B cell (primary cell): ENCODE measurements around the gene PEX1. TPM values are rescaled to one million over a fixed set of nuclear protein-coding genes. Genes with fewer than 3 reads are reported as not detected.

Experiments used
- ATAC-seq: fragments of 200-7000 bp; cut with Tn5 transposase; one replicate; pipeline ENCODE4 v1.10.0; 2021; ENCODE audit warnings: low read depth, mild to moderate bottlenecking, moderate number of reproducible peaks, moderate library complexity
- CTCF ChIA-PET: fragments of 350-600 bp; sonication (Branson Sonifier 250); formaldehyde crosslinking; loops from one replicate; lab custom pipeline; 2021; ENCODE audit warnings: antibody characterized with exemption, inconsistent platforms; lab: Charles Lee
- POLR2A ChIA-PET: fragments of 350-600 bp; sonication (Branson Sonifier 250); formaldehyde crosslinking; loops from one replicate; lab custom pipeline; 2021; ENCODE audit warnings: antibody characterized with exemption; lab: Charles Lee
- DNase-seq: peaks from one replicate; pipeline ENCODE4 v3.0.0; 2013
- H2AFZ ChIP-seq: 2 replicates; pipeline ENCODE4 v1.6.1; 2012; ENCODE audit warnings: mild to moderate bottlenecking, low read depth, low read length; ENCODE audit not compliant: insufficient read depth, poor library complexity, severe bottlenecking
- H3K27ac ChIP-seq, 2 donors: 1 replicate in 1 of 2; 2 replicates in 1 of 2; pipeline ENCODE4 v1.5.1; 2012 to 2013; ENCODE audit warnings: low read length in 2 of 2, mild to moderate bottlenecking in 2 of 2, moderate library complexity in 1 of 2
- H3K27me3 ChIP-seq, 4 experiments: fragments of 200-600 bp in 1 of 4; sonication (generic) in 1 of 4; replicated peaks in 1 of 4; 1 replicate in 2 of 4; 2 replicates in 2 of 4; pipeline versions ENCODE4 v1.6.1 to v1.7.0; 2013 to 2016; ENCODE audit warnings: low read length in 3 of 4, mild to moderate bottlenecking in 2 of 4, mixed read lengths in 1 of 4, moderate library complexity in 1 of 4; ENCODE audit not compliant: insufficient read depth in 4 of 4, control insufficient read depth in 3 of 4; ENCODE audit errors: control extremely low read depth in 1 of 4
- H3K36me3 ChIP-seq, 2 experiments: replicated peaks in 1 of 2; 1 replicate in 1 of 2; 2 replicates in 1 of 2; pipeline versions ENCODE4 v1.6.1 to v1.7.1; 2013; ENCODE audit warnings: low read length in 1 of 2; ENCODE audit not compliant: insufficient read depth in 2 of 2, control insufficient read depth in 1 of 2; ENCODE audit errors: control extremely low read depth in 1 of 2, extremely low read depth in 1 of 2
- H3K4me1 ChIP-seq, 2 donors: fragments of 200-600 bp in 1 of 2; sonication (generic) in 1 of 2; 1 replicate in 1 of 2; 2 replicates in 1 of 2; pipeline versions ENCODE4 v1.5.1 to v1.6.1; 2013 to 2017; ENCODE audit warnings: low read length in 2 of 2; ENCODE audit not compliant: control insufficient read depth in 2 of 2, insufficient read depth in 2 of 2
- H3K4me2 ChIP-seq: replicated peaks from 2 replicates; pipeline ENCODE3; 2012; ENCODE audit warnings: mild to moderate bottlenecking, low read depth, low read length; ENCODE audit not compliant: poor library complexity, severe bottlenecking
- H3K4me3 ChIP-seq, 5 experiments: fragments of 200-600 bp in 1 of 5; sonication (generic) in 1 of 5; 1 replicate in 3 of 5; 2 replicates in 2 of 5; pipeline versions ENCODE4 v1.5.1 to v1.7.0; 2011 to 2016; ENCODE audit warnings: low read length in 4 of 5, mild to moderate bottlenecking in 4 of 5, low read depth in 2 of 5, control low read depth in 1 of 5, moderate library complexity in 1 of 5; ENCODE audit not compliant: insufficient read depth in 1 of 5; ENCODE audit errors: control extremely low read depth in 1 of 5, extremely low read depth in 1 of 5
- H3K79me2 ChIP-seq: fragments of 200-600 bp; sonication (generic); one replicate; pipeline ENCODE4 v1.6.0; 2016; ENCODE audit warnings: low read length; ENCODE audit not compliant: control insufficient read depth, insufficient read depth
- H3K9ac ChIP-seq: fragments of 200-600 bp; sonication (generic); 2 replicates; pipeline ENCODE4 v1.6.1; 2017; ENCODE audit warnings: mild to moderate bottlenecking, low read length, moderate library complexity
- H3K9me3 ChIP-seq, 3 donors: one replicate each; pipeline versions ENCODE4 v1.6.1 to v1.7.1; 2013; ENCODE audit warnings: low read length in 2 of 3; ENCODE audit not compliant: control insufficient read depth in 2 of 3, insufficient read depth in 1 of 3; ENCODE audit errors: control extremely low read depth in 1 of 3
- H4K20me1 ChIP-seq: 2 replicates; pipeline ENCODE4 v1.6.0; 2012; ENCODE audit warnings: mild to moderate bottlenecking, low read length; ENCODE audit not compliant: insufficient read depth, control insufficient read depth, poor library complexity, severe bottlenecking
- H3K27ac Mint-ChIP-seq: one replicate; pipeline ENCODE4 v1.8.0; 2021; ENCODE audit warnings: mixed read lengths
- H3K27me3 Mint-ChIP-seq: one replicate; pipeline ENCODE4 v1.8.0; 2021; ENCODE audit warnings: mixed read lengths
- H3K4me1 Mint-ChIP-seq: one replicate; pipeline ENCODE4 v1.8.0; 2021; ENCODE audit warnings: mixed read lengths
- H3K4me3 Mint-ChIP-seq: one replicate; pipeline ENCODE4 v1.8.0; 2021; ENCODE audit warnings: mixed read lengths
- H3K9me3 Mint-ChIP-seq: one replicate; pipeline ENCODE4 v1.8.0; 2022; ENCODE audit warnings: mixed read lengths; ENCODE audit not compliant: insufficient read depth
- CTCF ChIP-seq: fragments of 200-600 bp; IDR thresholded peaks from one replicate; pipeline ENCODE4 v1.8.0; 2022; ENCODE audit warnings: antibody characterized with exemption, mild to moderate bottlenecking
- EZH2 ChIP-seq: IDR thresholded peaks from 2 replicates; pipeline ENCODE4 v1.6.1; 2012; ENCODE audit warnings: borderline replicate concordance, low read depth, mild to moderate bottlenecking, moderate library complexity, low read length; ENCODE audit not compliant: insufficient read depth, poor library complexity, severe bottlenecking
- WGBS: methylation state at CpG from one replicate; pipeline ENCODE4 v1.1.5; 2013; ENCODE audit warnings: missing lambda C conversion rate; ENCODE audit not compliant: insufficient coverage; 5-methylcytosine and 5-hydroxymethylcytosine counted together
- intact Hi-C: fragments of 100-400 bp; cut with micrococcal nuclease; formaldehyde crosslinking; loops from one replicate; pipeline ENCODE4 v1.10.0; 2022
- polyA plus RNA-seq: library from polyadenylated mRNA; depleted of rRNA; stranded (reverse); fragments of >200 nt; gene quantifications from 2 replicates; pipeline ENCODE4 v1.2.3, GENCODE V29; 2012
- total RNA-seq, 2 donors: library from RNA; stranded (reverse); fragments of 120-200 nt in 1 of 2; gene quantifications; 1 replicate in 1 of 2; 2 replicates in 1 of 2; pipeline versions ENCODE4 v1.2.3 to v1.2.4, GENCODE V29; 2013 to 2022

The PEX1 gene
- total and polyA plus RNA-seq, 2 donors (not counting 1 experiment from before 2014, with no cell fraction given) = 26.0 to 33.7 TPM

GRCh38 chr7:92448205-92448747 is 80.0 kb downstream of the PEX1 start:
- Histone ChIP-seq H3K9ac (peak overlapping the region; percentile 98), H3K9me3 (no peaks in the 10 kb centered on the region), H3K4me2 (peak overlapping the region; percentile 72), H2AFZ (peak overlapping the region; percentile 97), H3K27me3 (no peaks in the 10 kb centered on the region), H3K27ac (peak overlapping the region; percentile 89 to 97), H3K4me1 (peaks cover 6 to 12% of the 10 kb centered on the region in 2 donors), H3K79me2 (peaks cover 4% of the 10 kb centered on the region), H4K20me1 (no peaks in the 10 kb centered on the region), H3K36me3 (peaks cover 7 to 30% of the 10 kb centered on the region in 2 experiments), H3K4me3 (peak overlapping the region; percentile 69 to 97 (median 93))
- ChIA-PET POLR2A (interaction anchor here (0.8 to 2.2 kb wide), 5 partner anchors 24 to 314 kb away, joined by 3 to 17 read pairs (median 5); partner anchors contain the start of genes ANKIB1, CYP51A1, FAM133B and KRIT1), CTCF (interaction anchor here (0.6 to 6.4 kb wide), 15 partner anchors 8 to 1739 kb away, joined by 3 to 133 read pairs (median 5); partner anchors contain the start of genes ANKIB1, KRIT1, MTERF1 and PEX1)
- ATAC-seq (peak; percentile 44), DNase-seq (peak; percentile 87)
- Mint-ChIP-seq H3K4me3 (peak overlapping the region; percentile 94), H3K4me1 (peaks cover 8% of the 10 kb centered on the region), H3K27me3 (no peaks in the 10 kb centered on the region), H3K27ac (peak overlapping the region; percentile 94), H3K9me3 (no peaks in the 10 kb centered on the region)
- intact Hi-C loops = loop anchor here (1.0 to 10.0 kb wide), 4 partner anchors 80 to 1363 kb away; partner anchors contain the start of genes FAM133B, PEX1 and RBM48
- 0% methylated on average over 2 of the region's 11 CpGs for WGBS
- TF ChIP-seq EZH2 = no peak
- TF ChIP-seq CTCF = peak; percentile 54
